Endometrium (tissue), 2 donors: Measurements from ENCODE around the gene RAD51B.
"Not testable (repeated sequence)": the region's sequence is repeated elsewhere in the genome, so short reads cannot be mapped to it uniquely, and the experiment has no call there.

Experiments
- FAIRE-seq: peaks from 2 replicates; lab custom pipeline; 2012; peaks lifted over from hg19 to GRCh38; lab: Jason Lieb, UNC
- donor health status: control.
- donor health status: control.

The RAD51B gene

GRCh38 chr14:68177728-68178127 lies 358.1 kb downstream of the RAD51B start:
- no peak for FAIRE-seq

DNA sequence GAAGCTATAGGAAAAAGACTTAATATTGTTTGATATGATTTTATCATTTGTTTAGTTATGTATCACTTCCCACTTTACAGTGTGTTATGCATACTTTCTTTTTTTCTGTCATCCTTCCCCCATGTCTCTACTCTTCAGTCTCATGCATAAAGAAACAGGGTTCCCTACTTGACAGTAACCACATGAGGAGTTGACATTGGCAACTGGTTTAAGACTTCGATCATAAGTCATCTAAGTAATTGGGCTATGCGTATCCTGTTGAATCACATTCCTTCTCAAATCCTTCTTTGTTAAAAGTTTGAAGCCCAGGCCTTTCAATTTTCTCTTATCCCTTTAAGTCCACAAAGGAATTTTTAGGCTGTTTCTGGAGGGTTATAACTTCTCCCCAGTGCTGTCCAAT lies 358.7 kb downstream of the RAD51B start:
- no peak for FAIRE-seq

DNA sequence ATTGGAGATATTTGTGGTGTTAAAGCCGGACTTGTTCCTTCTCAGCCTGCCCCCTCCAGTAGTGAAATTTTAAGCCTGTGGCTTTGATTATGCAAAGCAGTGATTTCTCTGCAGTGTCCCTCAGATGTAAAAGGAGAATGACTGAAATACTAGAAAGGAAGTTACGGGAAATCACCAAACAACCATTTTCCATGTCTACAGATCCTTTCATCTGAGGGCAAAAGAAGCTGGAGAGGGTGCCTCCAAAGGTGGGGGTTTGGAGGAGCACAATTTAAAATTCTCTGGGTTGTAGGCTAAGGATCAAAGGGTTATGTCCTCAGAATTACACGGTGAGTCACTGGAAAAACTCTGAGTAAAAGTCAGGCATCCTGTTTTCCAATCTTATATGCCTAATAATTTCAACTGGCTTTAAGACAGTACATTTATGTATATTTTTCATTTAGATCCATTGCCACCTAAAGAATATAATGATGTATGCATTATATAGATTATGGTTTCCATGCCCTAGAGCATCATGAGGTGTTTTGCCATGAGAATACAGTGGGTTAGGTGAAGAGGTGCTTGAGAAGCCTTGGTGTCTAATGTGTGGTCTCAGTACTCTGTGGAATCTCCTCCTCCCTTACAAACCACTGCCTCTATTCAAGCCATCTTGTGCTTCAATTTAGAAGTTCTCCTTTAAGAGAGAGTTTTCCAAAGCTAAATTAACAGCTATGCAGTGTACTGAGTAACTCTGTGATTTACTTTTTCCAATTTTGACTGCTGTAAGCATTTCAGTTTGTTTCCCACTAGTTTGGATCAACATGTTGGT lies 362.1 kb downstream of the RAD51B start:
- FAIRE-seq = no peak

- FAIRE-seq = no peak
Observed at GRCh38 chr14:68182492-68182891, 362.9 kb downstream of the RAD51B start.

DNA sequence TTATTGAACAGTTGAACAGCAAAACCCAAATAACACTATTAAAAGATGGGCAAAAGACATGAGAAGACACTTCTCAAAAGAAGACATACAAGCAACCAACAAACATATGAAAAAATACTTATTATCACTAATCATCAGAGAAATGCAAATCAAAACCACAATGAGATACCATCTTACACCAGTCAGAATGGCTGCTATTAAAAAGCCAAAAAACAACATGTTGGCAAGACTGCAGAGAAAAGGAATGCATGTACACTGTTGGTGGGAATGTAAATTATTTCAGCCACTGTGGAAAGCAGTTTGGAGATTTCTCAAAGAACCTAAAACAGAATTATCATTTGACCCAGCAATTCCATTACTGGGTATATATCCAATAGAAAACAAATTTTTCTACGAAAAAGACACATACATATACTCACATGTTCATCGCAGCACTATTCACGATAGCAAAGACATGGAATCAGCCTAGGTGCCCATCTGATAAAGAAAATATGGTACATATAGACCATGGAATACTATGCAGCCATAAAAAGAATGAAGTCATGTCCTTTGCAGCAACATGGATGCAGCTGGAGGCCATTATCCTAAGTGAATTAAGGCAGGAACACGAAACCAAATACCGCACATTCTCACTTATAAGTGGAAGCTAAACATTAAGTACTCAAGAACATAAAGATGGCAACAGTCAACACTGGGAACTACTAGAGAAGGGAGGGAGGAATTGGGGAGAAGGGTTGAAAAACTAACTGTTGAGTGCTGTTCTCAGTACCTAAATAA lies 367.1 kb downstream of the RAD51B start:
- not testable (repeated sequence) for FAIRE-seq

GRCh38 chr14:68188174-68188573 lies 368.6 kb downstream of the RAD51B start:
- FAIRE-seq = no peak

DNA sequence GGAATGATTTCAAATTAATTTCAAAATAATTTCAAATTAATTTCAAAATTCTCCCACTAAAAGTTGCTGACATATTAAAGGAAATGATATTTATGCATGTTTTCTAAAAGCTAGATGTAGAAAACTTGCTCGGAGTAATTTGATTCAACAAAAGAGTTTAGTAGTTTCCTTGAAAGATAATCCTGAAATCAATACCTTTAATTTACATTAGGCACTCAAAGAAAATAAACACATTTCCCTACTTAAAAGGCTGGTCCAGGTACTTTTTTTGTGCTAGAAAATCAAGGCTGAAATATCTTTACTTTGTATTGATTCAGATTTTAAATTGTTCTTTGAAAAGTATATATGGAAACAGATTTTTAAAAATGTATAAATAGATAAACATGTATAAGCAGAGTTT lies 370.5 kb downstream of the RAD51B start:
- FAIRE-seq = peak; percentile 46

GRCh38 chr14:68191567-68192321 lies 372.2 kb downstream of the RAD51B start:
- peak; percentile 61 for FAIRE-seq

DNA sequence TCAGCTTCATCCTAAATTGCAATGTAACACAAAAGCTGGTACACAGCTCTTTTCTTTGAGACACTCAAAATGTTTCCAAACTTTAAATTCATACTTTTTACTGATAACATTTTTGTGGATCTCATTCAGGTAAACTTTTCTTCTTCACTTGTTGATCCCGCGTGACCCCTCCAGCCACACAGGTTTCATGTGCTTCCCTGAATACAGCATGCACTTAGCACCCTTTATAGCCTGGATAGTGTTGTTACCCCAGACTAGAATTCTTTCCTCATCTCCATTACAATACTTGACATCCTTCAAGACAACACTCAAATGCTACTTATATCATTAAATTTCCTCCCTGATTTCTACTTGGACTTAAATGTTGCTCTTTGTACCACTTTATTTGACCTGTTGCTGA lies 373.4 kb downstream of the RAD51B start:
- FAIRE-seq = no peak

DNA sequence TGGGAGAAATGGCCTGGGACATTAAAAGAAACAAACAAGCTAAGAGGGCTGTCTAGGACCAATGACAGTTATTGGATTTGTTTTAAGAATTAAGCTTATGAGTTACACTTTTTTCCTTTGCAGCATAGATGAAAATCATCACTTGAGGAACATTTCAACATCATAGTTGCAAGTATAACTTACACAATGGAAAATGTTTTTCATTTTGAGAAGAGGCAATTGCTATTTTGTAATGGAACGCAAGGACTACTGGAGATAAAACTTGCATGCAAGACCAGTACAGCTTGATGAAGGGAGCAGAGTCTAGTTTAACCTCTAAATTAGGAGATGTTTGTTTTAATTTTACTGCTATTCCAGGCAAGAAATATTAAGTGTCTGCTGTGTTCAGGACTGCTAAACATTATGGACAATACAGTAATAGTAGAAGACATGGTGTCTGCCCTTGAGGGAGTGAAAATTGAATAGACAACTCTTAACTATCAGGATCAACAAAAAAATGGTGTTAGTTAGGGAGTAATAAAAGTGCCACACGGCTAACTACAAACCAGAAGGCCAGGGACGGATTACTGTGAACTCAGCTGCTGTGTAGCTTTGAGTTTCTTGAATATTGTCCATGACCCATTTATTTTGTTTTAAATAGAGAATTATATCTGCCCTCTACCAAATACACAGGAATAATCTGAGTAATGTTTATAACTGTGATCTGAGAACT lies 374.5 kb downstream of the RAD51B start:
- FAIRE-seq = peak; percentile 98

GRCh38 chr14:68195126-68195525 lies 375.5 kb downstream of the RAD51B start:
- FAIRE-seq = no peak

DNA sequence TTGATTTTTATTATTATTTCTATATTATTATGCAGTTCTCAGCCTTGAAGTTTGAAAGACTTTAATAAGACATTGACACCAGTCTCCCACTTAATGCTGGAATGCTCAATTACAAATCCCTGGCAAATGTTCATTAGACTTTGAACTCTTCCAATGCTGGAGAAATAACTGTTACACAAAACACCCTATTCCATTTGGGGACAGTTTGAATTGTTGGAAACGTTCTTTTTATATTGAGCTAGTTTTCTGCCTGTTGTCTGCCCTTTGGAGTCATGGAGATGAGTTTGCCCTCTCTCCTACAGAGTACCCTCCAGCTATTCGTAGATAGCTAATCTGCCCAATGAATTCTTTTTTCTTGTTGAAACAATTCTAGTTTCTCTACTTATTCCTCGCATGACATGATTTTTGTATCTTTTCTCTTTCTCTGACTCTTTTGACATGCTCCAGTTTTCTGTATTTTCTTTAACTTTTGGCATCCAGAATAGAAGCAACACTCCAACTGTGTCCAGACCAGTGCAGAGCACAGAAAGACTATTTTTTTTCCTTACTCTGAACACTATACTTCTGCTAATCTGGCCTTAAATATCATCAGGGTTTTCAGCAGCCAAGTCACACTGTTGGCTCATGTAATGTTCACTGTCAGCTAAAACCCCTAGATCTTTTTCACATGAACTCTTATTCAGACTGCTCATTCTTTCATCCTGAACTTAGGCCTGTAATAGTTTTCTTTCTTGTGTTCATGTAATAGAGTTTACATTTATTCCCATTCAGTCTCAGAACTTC lies 379.3 kb downstream of the RAD51B start:
- FAIRE-seq = no peak

GRCh38 chr14:68199554-68200151 lies 380.1 kb downstream of the RAD51B start:
- FAIRE-seq = peak; percentile 23

DNA sequence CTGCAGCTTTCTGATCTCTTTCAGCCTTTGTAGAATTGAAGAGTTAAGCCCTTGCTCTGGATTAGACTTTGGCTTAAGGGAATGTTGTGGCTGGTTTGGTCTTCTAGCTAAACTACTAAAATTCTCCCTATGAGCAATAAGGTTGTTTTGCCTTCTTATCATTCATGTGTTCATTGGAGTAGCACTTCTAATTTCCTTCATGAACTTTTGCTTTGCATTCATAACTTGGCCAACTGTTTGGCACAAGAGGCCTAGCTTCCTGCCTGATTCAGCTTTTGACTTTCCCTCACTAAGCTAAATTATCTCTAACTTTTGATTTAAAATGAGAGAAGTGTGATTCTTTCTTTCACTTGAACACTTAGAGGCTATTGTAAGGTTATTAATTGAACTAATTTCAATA lies 384.3 kb downstream of the RAD51B start:
- no peak for FAIRE-seq

GRCh38 chr14:68208218-68208617 lies 388.6 kb downstream of the RAD51B start:
- FAIRE-seq = no peak

GRCh38 chr14:68208626-68209317 lies 389.2 kb downstream of the RAD51B start:
- FAIRE-seq = no peak

DNA sequence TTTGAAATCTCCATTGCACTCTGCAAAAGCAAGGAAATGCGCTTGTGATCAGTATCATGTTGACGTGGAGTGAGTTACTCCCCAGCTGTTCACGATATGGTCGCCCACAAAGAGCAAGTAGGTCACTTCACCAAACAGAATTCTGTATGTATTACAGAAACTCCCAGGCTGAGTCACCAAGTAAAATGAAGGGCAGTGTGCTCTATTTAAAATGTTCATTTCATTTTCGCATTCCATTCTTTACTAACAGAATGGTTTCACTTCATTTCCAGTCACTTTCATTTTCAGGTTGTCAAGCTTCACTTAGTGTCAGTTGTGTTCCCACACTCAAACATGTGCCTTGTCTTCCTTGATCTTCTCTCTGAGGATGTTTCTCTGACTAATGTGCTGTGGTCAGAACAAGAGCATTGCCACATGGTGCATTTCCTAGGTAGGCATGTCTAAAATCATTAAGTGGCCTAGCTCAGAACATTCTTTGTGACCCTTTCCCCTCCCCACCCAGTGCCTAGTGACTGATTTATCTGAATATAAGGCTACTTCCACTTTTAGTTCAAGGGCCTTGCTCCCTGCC lies 391.2 kb downstream of the RAD51B start:
- FAIRE-seq = peak; percentile 23

DNA sequence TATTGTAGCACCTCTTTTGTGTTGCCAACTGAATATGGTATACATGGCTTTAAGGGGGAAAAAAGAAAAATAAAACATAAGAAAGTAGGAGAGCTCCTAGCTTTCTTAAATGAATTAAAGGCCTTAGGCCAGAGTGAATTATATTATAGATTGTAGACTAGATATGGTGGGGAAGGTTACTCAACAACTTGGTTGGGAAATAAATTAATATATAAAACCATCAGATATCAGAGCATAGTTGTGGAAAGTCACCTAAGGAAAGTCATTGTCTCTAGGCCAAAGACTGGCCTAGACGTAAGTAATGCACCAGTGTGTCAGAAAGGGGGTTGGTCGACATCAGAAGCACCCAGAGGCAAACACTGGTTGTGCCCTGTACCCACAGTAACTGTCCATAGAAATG lies 391.8 kb downstream of the RAD51B start:
- FAIRE-seq = no peak

DNA sequence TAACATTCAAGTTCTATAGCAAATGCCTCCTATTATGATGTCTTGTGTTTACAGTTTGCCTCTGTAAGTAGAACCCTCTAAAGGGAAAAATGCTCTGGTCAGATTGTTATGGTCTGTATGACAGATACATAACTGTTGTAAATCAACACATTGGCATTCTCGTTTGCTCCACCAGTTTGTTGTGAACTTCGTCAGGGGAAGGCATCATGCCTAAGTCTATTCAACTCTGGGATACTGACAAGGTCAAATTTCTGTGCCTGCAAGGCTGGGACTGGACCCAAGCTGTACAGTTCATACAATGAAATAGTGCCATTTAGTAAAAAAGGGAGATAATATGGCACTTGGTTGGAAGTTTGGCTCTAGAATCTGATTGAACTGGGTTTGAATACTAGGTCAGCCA lies 392.3 kb downstream of the RAD51B start:
- no peak for FAIRE-seq

GRCh38 chr14:68212361-68212760 lies 392.8 kb downstream of the RAD51B start:
- FAIRE-seq = no peak
